ENCODE measurements around the gene GSC2.

DNA sequence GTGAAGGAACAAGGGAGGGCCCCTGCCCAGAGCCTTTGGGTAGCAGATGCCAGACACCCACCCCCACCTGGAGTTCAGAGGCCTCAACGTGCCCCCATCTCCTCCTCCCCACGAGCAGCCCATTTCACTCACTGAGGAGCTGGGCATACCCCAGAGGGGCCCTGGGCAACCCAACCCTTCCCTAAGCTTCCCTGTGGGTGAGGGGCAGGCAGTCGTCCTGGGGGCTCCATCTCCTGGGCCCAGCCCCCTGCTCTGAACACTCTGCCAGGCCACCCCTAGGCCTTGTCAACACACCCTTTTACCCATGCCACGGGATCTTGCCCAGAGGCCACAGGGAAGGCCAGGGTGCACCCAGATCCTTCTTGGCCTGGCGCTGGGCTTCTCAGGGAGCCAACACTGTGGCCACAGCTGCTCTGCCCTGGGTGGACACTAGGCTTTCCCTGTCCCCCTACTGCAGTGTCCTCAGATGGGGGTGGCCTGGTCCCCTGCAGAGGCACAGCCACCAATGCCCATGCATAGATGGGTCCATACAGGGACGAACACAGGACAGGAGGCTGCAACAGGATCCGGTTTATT lies 25.0 kb upstream of the GSC2 start:
- TF ChIP-seq, protein P1, sequence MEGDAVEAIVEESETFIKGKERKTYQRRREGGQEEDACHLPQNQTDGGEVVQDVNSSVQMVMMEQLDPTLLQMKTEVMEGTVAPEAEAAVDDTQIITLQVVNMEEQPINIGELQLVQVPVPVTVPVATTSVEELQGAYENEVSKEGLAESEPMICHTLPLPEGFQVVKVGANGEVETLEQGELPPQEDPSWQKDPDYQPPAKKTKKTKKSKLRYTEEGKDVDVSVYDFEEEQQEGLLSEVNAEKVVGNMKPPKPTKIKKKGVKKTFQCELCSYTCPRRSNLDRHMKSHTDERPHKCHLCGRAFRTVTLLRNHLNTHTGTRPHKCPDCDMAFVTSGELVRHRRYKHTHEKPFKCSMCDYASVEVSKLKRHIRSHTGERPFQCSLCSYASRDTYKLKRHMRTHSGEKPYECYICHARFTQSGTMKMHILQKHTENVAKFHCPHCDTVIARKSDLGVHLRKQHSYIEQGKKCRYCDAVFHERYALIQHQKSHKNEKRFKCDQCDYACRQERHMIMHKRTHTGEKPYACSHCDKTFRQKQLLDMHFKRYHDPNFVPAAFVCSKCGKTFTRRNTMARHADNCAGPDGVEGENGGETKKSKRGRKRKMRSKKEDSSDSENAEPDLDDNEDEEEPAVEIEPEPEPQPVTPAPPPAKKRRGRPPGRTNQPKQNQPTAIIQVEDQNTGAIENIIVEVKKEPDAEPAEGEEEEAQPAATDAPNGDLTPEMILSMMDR (IDR thresholded peaks at IDR 0.05), result no peak
- no peak for TF ChIP-seq POLR2A (IDR thresholded peaks at IDR 0.05)

All from heart left ventricle (tissue), 13 donors.